SU-DHL-6 (cell line): Measurements from ENCODE around the gene GPR108.

ENCODE experiments used
- CTCF ChIP-seq: fragments of 200-600 bp; sonication (generic); IDR thresholded peaks from one replicate; pipeline ENCODE4 v1.5.1; 2017; ENCODE audit warnings: antibody characterized with exemption, mild to moderate bottlenecking, low read length, moderate library complexity; ENCODE audit not compliant: insufficient read depth, poor library complexity, severe bottlenecking
- EZH2phosphoT487 ChIP-seq: fragments of 200-600 bp; sonication (generic), shearing (Covaris generic); conservative IDR thresholded peaks from 2 replicates; pipeline ENCODE4 v1.6.1; 2018; ENCODE audit warnings: mild to moderate bottlenecking, antibody characterized with exemption, low read length, moderate library complexity, mixed read lengths

- TF ChIP-seq EZH2phosphoT487 = no peak
- peak; percentile 42 for TF ChIP-seq CTCF
Observed at GRCh38 chr19:6733338-6734095, 3.9 kb downstream of the GPR108 start.
